Gastrocnemius medialis (tissue), 4 donors: ENCODE results near the gene OMD.

ENCODE experiments used
- CTCF ChIP-seq, 5 experiments: fragments of 450-650 bp in 3 of 5; fragments of 200-600 bp in 2 of 5; sonication (generic) in 2 of 5; IDR thresholded peaks in 4 of 5; conservative IDR thresholded peaks in 1 of 5; 1 replicate in 4 of 5; 2 replicates in 1 of 5; pipeline ENCODE4 v1.5.1; 2016 to 2019; ENCODE audit warnings: antibody characterized with exemption in 5 of 5, mild to moderate bottlenecking in 3 of 5, moderate library complexity in 3 of 5
- POLR2A ChIP-seq, 2 donors: fragments of 450-650 bp; IDR thresholded peaks; one replicate each; pipeline ENCODE4 v1.6.1; 2017; ENCODE audit warnings: antibody characterized with exemption in 2 of 2, mild to moderate bottlenecking in 2 of 2, moderate library complexity in 2 of 2

- TF ChIP-seq CTCF (IDR thresholded peaks at IDR 0.05 in 4 of 5, conservative IDR thresholded peaks at IDR 0.05 in 1 of 5) (no peak), POLR2A (IDR thresholded peaks at IDR 0.05) (no peak)
Observed at GRCh38 chr9:92369075-92369474, 55.2 kb downstream of the OMD start.
